Activated T-cell treated with anti-CD3 and anti-CD28 coated beads for 1 hour (primary cell): ENCODE data around the gene IGIP.
A peak's percentile ranks its signal among the peaks of the same experiment; 100 is the strongest.
"Not testable (repeated sequence)": the region's sequence is repeated elsewhere in the genome, so short reads cannot be mapped to it uniquely, and the experiment has no call there.

Experiments
- DNase-seq: peaks from one replicate; pipeline ENCODE4 v3.0.0-alpha.2; 2020; ENCODE audit warnings: low read depth

Gene IGIP

GRCh38 chr5:140141241-140141640 is 15.5 kb downstream of the IGIP start:
- no peak for DNase-seq

- no peak for DNase-seq
These were observed 16.5 kb downstream of the IGIP start for GRCh38 chr5:140142246-140142645.

- no peak for DNase-seq
These were observed 17.1 kb downstream of the IGIP start for GRCh38 chr5:140142856-140143255.

- DNase-seq = no peak
These were observed 18.0 kb downstream of the IGIP start for GRCh38 chr5:140143521-140144258.

GRCh38 chr5:140145256-140145655 is 19.5 kb downstream of the IGIP start:
- DNase-seq = no peak

GRCh38 chr5:140145818-140146522 is 20.2 kb downstream of the IGIP start:
- DNase-seq = peak; percentile 35

GRCh38 chr5:140146523-140146842 is 20.7 kb downstream of the IGIP start:
- DNase-seq = no peak

- no peak for DNase-seq
These were observed 21.7 kb downstream of the IGIP start for GRCh38 chr5:140147460-140147859.

- DNase-seq = no peak
These were observed 22.8 kb downstream of the IGIP start for GRCh38 chr5:140148508-140148907.

GRCh38 chr5:140150201-140150600 is 24.5 kb downstream of the IGIP start:
- DNase-seq = no peak

GRCh38 chr5:140151144-140152021 is 25.6 kb downstream of the IGIP start:
- DNase-seq = no peak

- no peak for DNase-seq
These were observed 26.6 kb downstream of the IGIP start for GRCh38 chr5:140152022-140152999.

GRCh38 chr5:140153255-140153654 is 27.5 kb downstream of the IGIP start:
- DNase-seq = no peak

GRCh38 chr5:140153905-140154304 is 28.2 kb downstream of the IGIP start:
- DNase-seq = no peak

GRCh38 chr5:140154710-140155381 is 29.1 kb downstream of the IGIP start:
- DNase-seq = not testable (repeated sequence)

- peak; percentile 83 for DNase-seq
These were observed 31.5 kb downstream of the IGIP start for GRCh38 chr5:140157032-140157781.

- no peak for DNase-seq
These were observed 33.5 kb downstream of the IGIP start for GRCh38 chr5:140159014-140159927.

- DNase-seq = no peak
These were observed 36.5 kb downstream of the IGIP start for GRCh38 chr5:140162275-140162674.

GRCh38 chr5:140162781-140163180 is 37.0 kb downstream of the IGIP start:
- DNase-seq = no peak
